K562 (cell line): ENCODE measurements around the gene MRPL40. TPM values are rescaled to one million over a fixed set of nuclear protein-coding genes. Genes with fewer than 3 reads are reported as not detected.

Source experiments
- CBFA2T3 ChIP-seq: fragments of 450-650 bp; IDR thresholded peaks from 2 replicates; pipeline ENCODE4 v1.6.1; 2017
- CBX8 ChIP-seq: fragments of 200-600 bp; sonication (generic); IDR thresholded peaks from 2 replicates; pipeline ENCODE4 v1.6.1; 2012; ENCODE audit warnings: borderline replicate concordance, mixed run types, low read depth, mild to moderate bottlenecking, moderate library complexity, mixed read lengths, low read length, control low read depth, inconsistent platforms; ENCODE audit not compliant: poor library complexity, severe bottlenecking; ENCODE audit errors: extremely low read depth
- CREM ChIP-seq: IDR thresholded peaks from 2 replicates; pipeline ENCODE4 v1.6.1; 2014; ENCODE audit warnings: antibody characterized with exemption, low read depth
- KAT7 ChIP-seq: sonication (generic); formaldehyde crosslinking; IDR thresholded peaks from 2 replicates; pipeline ENCODE4 v1.8.0; 2022; ENCODE audit warnings: missing genetic modification reagents, mild to moderate bottlenecking, borderline replicate concordance
- LEF1 ChIP-seq: fragments of 450-650 bp; IDR thresholded peaks from 2 replicates; pipeline ENCODE4 v1.6.1; 2016; ENCODE audit warnings: mild to moderate bottlenecking
- NR4A1 ChIP-seq, 2 experiments: fragments of 250-450 bp in 1 of 2; fragments of 450-650 bp in 1 of 2; sonication (Bioruptor Pico) in 1 of 2; IDR thresholded peaks; 2 replicates each; pipeline versions ENCODE4 v1.4.0 to v1.6.1; 2016 to 2020; ENCODE audit warnings: mild to moderate bottlenecking in 2 of 2, missing compliant biosample characterization in 1 of 2, missing genetic modification characterization in 1 of 2, moderate library complexity in 1 of 2
- PHB ChIP-seq: fragments of 250-450 bp; sonication (Bioruptor Pico); IDR thresholded peaks from 2 replicates; pipeline ENCODE4 v1.5.0; 2021
- RERE ChIP-seq: sonication (generic); formaldehyde crosslinking; IDR thresholded peaks from 2 replicates; pipeline ENCODE4 v1.8.0; 2023; ENCODE audit warnings: missing genetic modification reagents, mild to moderate bottlenecking, borderline replicate concordance
- SAFB ChIP-seq: fragments of 200-400 bp; formaldehyde crosslinking; IDR thresholded peaks from 2 replicates; pipeline ENCODE4 v1.6.1; 2017; ENCODE audit warnings: low read depth, low read length, borderline replicate concordance
- SAFB2 ChIP-seq: fragments of 200-400 bp; formaldehyde crosslinking; IDR thresholded peaks from 2 replicates; pipeline ENCODE4 v1.6.1; 2018; ENCODE audit warnings: borderline replicate concordance, low read length, low read depth, moderate library complexity; ENCODE audit not compliant: severe bottlenecking
- THRA ChIP-seq: fragments of 450-650 bp; IDR thresholded peaks from 2 replicates; pipeline ENCODE4 v1.6.1; 2017; ENCODE audit warnings: mild to moderate bottlenecking, moderate library complexity
- ZNF124 ChIP-seq: sonication (generic); formaldehyde crosslinking; IDR thresholded peaks from 2 replicates; pipeline ENCODE4 v1.8.1; 2022; ENCODE audit warnings: missing genetic modification reagents
- ZNF354B ChIP-seq: fragments of 250-450 bp; sonication (Bioruptor Pico); IDR thresholded peaks from 2 replicates; pipeline ENCODE4 v1.4.0; 2020
- ZNF57 ChIP-seq: fragments of 450-650 bp; formaldehyde crosslinking; IDR thresholded peaks from 2 replicates; pipeline ENCODE4 v1.4.0; 2020; ENCODE audit warnings: mild to moderate bottlenecking, moderate library complexity
- ZNF717 ChIP-seq: fragments of 250-450 bp; sonication (Bioruptor Pico); IDR thresholded peaks from 2 replicates; pipeline ENCODE4 v1.5.0; 2021
- polyA plus RNA-seq, 8 experiments: library from polyadenylated mRNA; depleted of rRNA in 4 of 8; stranded (reverse) in 5 of 8; unstranded in 3 of 8; fragments of >200 nt; fragmentation: Nextera tagmentation in 2 of 8; fragmentation: Illumina TruSeq in 1 of 8; extraction: Ambion mirVana in 2 of 8; extraction: Trizol in 1 of 8; gene quantifications; 2 replicates each; pipeline versions ENCODE4 v1.2.1 to v1.2.3, GENCODE V29; 2011 to 2014; ENCODE audit warnings: inconsistent platforms in 1 of 8, missing spikeins in 1 of 8
- total RNA-seq, 7 experiments: library from RNA; depleted of rRNA in 6 of 7; stranded (reverse); fragments of >200 nt in 6 of 7; fragmentation: Illumina TruSeq in 2 of 7; extraction: Trizol in 2 of 7; gene quantifications; 2 replicates each; pipeline versions ENCODE4 v1.2.1 to v1.2.3, GENCODE V29; 2011 to 2021; ENCODE audit warnings: low replicate concordance in 1 of 7
- TF ChIP-seq, protein P1 (sequence below): IDR thresholded peaks from 2 replicates; pipeline ENCODE4 v1.6.1; 2011; ENCODE audit not compliant: insufficient read length; ENCODE audit errors: extremely low read depth
- TF ChIP-seq, protein P2 (sequence below): sonication (generic); formaldehyde crosslinking; IDR thresholded peaks from 2 replicates; pipeline ENCODE4 v1.8.0; 2022; ENCODE audit warnings: missing genetic modification reagents, mild to moderate bottlenecking, borderline replicate concordance
- TF ChIP-seq, protein P3 (sequence below): fragments of 450-650 bp; IDR thresholded peaks from 2 replicates; pipeline ENCODE4 v1.6.1; 2016; ENCODE audit warnings: antibody characterized with exemption

MRPL40 gene
- total and polyA plus RNA-seq, 9 of the 15 experiments (the other 6 are each of a cell fraction or from before 2014, with no cell fraction given): 132 to 652 (median 208) TPM

GRCh38 chr22:19447330-19448075, 15.2 kb downstream of the MRPL40 start, which contains the start of gene C22orf39 (continued):
- TF ChIP-seq SAFB (peak; percentile 70; the same call in 1 of the 2 replicates), CREM (peak; percentile 94), SAFB2 (no peak), ZNF57 (0 out of 2 replicates have a peak, but pooled peaks have one; percentile 73), LEF1 (no peak), RERE (CRISPR knock-in tag) (no peak), CBX8 (no peak), CBFA2T3 (peak; percentile 27; the same call in 1 of the 2 replicates), NR4A1 (CRISPR knock-in tag; IDR thresholded peaks at IDR 0.05) (peak; percentile 85), NR4A1 (tag; IDR thresholded peaks at IDR 0.05) (no peak), PHB (CRISPR knock-in tag) (peak; percentile 88), KAT7 (CRISPR knock-in tag) (no peak), THRA (no peak), ZNF124 (CRISPR knock-in tag) (no peak), ZNF717 (CRISPR knock-in tag) (no peak), ZNF354B (CRISPR knock-in tag) (no peak)
- TF ChIP-seq, protein P1, sequence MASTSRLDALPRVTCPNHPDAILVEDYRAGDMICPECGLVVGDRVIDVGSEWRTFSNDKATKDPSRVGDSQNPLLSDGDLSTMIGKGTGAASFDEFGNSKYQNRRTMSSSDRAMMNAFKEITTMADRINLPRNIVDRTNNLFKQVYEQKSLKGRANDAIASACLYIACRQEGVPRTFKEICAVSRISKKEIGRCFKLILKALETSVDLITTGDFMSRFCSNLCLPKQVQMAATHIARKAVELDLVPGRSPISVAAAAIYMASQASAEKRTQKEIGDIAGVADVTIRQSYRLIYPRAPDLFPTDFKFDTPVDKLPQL: no peak
- TF ChIP-seq, protein P2, sequence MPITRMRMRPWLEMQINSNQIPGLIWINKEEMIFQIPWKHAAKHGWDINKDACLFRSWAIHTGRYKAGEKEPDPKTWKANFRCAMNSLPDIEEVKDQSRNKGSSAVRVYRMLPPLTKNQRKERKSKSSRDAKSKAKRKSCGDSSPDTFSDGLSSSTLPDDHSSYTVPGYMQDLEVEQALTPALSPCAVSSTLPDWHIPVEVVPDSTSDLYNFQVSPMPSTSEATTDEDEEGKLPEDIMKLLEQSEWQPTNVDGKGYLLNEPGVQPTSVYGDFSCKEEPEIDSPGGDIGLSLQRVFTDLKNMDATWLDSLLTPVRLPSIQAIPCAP (CRISPR knock-in tag): no peak
- TF ChIP-seq, protein P3, sequence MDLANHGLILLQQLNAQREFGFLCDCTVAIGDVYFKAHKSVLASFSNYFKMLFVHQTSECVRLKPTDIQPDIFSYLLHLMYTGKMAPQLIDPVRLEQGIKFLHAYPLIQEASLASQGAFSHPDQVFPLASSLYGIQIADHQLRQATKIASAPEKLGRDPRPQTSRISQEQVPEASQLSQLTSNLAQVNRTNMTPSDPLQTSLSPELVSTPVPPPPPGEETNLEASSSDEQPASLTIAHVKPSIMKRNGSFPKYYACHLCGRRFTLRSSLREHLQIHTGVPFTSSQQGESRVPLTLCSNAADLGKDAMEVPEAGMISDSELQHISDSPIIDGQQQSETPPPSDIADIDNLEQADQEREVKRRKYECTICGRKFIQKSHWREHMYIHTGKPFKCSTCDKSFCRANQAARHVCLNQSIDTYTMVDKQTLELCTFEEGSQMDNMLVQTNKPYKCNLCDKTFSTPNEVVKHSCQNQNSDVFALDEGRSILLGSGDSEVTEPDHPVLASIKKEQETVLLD: no peak
